Glomerular visceral epithelial cell (primary cell): ENCODE results near the gene ALPL.

ENCODE experiments used
- DNase-seq: peaks from one replicate; pipeline ENCODE4 v3.0.0-alpha.2; 2016; ENCODE audit errors: extremely low spot score

ALPL gene

GRCh38 chr1:21618561-21619374, 109.5 kb downstream of the ALPL start:
- no peak for DNase-seq

GRCh38 chr1:21619375-21619947, 110.2 kb downstream of the ALPL start:
- no peak for DNase-seq

GRCh38 chr1:21620011-21620410, 110.8 kb downstream of the ALPL start:
- no peak for DNase-seq

GRCh38 chr1:21620496-21620895, 111.3 kb downstream of the ALPL start:
- DNase-seq = no peak

GRCh38 chr1:21621051-21621450, 111.8 kb downstream of the ALPL start:
- no peak for DNase-seq

- DNase-seq = no peak
Observed at GRCh38 chr1:21621761-21622436, 112.7 kb downstream of the ALPL start.

- no peak for DNase-seq
Observed at GRCh38 chr1:21622466-21623315, 113.5 kb downstream of the ALPL start.

GRCh38 chr1:21623410-21623961, 114.3 kb downstream of the ALPL start:
- peak; percentile 67 for DNase-seq

GRCh38 chr1:21624571-21625389, 115.6 kb downstream of the ALPL start:
- no peak for DNase-seq

- no peak for DNase-seq
Observed at GRCh38 chr1:21625390-21626190, 116.4 kb downstream of the ALPL start.

- DNase-seq = no peak
Observed at GRCh38 chr1:21626921-21627339, 117.7 kb downstream of the ALPL start.
